Kidney capillary endothelial cell (primary cell): ENCODE results near the gene LENEP.
A peak's percentile ranks its signal among the peaks of the same experiment; 100 is the strongest.

Source experiments
- DNase-seq: peaks from one replicate; pipeline ENCODE4 v3.0.0-alpha.2; 2018; ENCODE audit warnings: low spot score

Gene LENEP, protein sequence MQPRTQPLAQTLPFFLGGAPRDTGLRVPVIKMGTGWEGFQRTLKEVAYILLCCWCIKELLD

DNA sequence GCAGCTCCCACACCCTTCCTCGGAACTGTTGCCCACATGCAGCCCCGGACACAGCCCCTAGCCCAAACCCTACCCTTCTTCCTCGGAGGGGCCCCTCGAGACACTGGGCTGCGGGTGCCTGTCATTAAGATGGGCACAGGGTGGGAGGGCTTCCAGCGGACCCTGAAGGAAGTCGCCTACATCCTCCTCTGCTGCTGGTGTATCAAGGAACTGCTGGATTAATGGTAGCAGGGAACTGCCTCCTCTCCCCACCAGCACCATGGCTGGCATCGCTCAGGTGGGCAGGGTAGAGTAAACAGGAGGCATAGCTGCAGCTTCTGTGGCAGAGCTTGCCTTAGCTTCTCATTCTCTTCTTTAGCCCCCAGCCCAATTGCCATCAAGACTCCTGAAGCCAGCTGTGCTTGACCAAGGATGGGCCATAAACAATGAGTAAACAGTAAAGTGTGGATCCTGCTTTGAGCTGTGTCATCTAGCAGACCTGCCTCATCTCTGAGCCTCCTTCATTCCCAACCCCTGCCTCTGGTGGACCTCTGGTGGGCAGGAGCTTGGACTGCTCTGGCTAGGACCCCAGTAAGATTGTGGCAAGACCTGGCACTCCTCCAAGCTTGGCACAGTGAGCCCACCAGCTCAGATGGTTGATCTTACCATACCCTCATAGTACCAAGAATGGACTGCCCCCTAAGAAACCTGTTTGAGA, at the start of gene LENEP:
Gene LENEP (plus strand): TSS at position 15 of the 697 bp plus-strand sequence. CDS start 22 bp downstream, at position 37.
- DNase-seq, result no peak

DNA sequence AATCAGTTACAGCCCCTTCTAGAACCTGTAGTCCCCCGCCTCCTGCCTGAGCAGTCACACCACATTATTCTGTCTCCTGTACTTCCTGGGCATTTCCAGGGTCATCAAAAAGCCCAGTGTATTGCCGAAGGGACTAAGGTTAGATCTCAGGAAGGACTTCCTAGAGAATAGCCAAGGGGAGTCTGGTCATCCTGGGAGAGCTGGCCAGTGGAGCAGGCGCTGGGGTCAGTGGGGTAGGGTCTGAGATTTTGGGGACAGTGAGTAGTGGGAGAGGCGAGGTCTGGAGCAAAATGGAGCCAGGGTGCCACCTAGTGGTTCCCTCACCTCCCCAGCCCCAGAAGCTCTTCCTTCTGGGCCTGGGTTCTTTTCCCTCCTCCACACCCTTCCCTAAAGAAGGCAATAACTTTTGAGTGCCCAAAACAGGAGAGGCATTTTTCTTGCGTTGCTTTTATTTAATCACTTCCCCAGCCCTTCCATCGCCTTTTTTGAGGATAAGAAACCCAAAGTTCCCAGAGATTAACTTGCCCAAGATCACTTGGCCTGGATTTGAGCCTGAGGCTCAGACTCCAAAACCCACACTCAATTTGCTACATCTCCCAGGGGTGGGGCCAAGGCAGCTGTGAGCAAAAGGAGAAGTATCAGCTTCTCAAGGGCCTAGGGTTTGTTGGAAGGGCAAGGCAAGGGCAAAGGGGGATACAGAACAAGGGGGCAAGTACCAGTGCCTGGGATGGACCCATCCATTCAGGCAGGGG, 49.6 kb upstream of the LENEP start:
- peak; percentile 29 for DNase-seq

DNA sequence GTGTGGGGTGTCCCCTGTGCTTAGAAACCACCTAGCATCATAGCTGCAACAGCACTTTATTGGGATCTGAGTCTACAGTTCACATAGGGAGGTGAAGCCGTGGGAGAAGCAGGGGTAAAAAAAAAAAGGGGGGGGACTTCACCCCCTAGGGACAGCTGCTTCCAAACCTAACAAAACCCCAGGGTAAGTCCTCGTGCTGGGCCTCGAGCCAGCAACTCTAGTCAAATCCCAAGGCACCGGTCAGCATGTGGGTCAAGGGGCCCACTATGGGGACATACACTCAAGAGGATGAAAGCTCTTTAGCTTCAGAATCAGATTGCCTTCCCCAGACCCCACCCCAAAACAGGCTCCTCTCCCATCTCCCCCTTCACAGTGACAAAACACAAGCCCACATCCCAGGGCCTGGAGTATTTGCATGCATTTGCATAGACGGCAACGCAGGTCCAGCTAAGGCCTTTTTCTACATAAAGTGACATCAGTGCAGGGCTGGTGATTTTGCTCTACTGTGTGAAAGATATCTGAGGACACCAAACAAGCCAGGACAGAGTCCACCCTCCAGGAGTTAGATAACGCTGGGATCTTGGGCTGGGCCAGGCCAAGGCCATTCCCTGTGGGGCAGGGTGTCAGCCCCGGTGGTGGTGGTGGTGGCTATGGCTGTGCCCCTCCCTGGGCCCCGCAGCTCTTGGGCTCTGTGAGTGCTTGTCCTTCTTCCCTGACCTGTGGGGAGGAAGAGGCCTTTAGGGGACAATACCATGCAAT, 48.8 kb upstream of the LENEP start:
- no peak for DNase-seq

GRCh38 chr1:154945160-154945961, 48.0 kb upstream of the LENEP start:
- DNase-seq, result no peak

DNA sequence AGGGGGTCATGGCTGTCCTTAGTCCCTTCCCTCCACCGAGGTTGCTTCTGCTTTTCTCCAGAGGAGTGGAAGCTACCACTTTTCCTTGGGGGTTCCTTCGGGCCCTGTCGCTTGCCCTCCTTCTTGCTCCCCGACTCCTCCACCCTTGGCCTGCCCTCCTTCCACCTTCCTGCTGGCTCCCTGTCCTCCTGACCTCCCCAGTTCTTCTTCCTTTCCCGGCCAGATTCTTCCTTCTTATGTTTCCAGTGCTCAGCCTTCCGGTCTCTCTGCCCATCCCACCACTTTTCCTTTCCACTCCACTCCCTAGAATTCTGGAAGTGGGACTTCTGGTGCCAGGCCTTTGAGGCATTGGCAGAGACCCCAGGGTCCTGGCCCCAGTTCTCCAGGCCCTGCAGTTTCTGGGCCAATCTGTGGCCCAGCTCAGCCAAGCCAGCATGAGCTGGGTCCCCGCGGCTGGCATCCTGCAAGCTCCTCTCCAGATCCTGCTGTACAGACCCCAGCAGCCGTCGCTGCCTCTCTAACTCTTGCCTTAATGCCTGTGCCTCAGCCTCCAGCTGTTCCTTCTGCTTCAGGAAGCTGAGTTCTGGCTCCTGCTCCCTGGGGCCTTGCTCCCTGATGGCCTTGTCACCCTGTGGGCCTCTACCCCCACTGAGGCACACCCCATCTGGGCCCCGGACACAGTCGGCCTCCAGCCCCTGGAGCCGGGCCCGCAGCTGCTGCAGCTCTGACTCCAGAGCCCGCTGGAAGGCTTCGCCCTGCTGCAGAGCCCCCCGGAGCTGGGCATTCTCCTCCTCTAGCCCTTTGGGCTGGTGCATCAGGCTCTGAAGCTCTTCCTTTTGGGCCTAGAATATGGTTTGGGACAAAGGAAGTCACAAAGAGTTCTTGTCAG, 47.2 kb upstream of the LENEP start:
- DNase-seq, result no peak

DNA sequence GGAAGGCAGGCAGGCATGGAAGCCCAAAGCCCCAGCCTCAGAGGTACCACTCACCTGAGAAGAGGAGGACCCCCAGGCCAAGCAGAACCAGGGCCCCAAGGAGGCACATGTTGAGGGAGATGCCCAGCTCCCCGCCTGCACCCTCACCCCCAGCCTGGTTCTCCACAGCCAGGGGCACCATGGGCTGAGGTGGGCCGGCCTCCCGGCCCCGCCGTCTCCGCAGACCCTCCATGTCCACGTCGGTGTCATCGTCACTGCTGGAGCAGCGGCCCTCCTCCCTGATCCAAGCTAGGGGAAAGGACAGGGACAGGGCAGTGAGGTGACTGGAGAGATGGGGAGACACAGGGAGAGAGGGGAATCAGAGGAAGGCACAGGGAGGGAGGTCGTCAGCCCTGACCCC, 45.3 kb upstream of the LENEP start:
- no peak for DNase-seq

GRCh38 chr1:154951901-154952657, 41.3 kb upstream of the LENEP start:
- no peak for DNase-seq

GRCh38 chr1:154952664-154953063, 40.7 kb upstream of the LENEP start:
- DNase-seq, result no peak

DNA sequence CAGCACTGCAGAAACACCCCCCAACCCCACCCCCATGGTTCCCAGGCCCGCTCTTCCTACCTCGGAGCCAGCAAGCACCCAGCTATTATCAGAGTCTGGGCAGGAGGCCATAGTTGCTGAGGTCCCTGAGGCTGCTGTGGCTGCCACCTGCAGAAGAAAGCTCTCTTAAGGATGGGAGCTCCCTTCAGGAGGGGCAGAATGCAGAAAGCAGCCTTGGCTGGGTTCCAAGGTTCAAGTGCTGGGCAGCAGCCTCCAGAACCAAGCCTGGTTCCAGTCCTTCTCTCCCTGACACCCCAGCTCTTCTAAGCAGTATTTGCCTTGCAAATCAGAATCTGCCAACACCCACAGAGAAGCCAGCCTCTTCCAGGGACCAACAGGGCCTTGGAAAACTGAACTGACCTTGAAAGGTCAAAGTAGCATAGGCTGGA, 39.8 kb upstream of the LENEP start:
- no peak for DNase-seq

GRCh38 chr1:154954541-154954940, 38.8 kb upstream of the LENEP start:
- DNase-seq, result no peak

DNA sequence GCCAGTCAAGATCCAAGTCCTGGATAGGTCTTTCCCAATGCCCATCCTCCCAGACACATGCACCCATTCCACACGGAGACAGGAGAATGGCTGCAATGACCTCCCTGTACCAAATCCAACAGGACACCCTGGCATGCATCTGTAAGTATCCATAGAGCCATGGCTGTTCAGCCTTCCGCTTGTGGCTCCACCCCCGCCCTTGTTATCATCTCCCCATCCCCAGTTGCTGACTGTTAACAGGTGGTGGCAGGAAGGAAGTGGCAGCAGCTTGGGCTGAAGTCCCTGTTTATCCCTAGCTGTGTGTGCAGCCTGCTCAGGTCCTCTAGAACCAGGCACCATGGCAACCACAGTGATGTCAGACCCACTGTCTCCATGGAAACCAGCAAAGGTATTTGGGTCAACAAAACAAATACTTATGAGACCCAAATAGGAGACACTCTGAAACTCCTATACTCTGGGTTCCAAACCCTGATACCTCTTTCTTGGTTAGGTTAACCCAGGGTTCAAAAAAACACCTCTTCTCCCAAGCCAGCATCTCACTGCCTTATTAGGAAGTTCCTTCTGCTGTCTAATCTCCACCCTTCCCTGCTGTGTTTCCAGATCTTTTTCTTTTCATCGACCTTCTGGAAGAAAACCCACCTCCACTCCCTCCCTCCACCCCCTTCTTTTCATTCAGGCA, 38.2 kb upstream of the LENEP start:
- peak; percentile 63 for DNase-seq

DNA sequence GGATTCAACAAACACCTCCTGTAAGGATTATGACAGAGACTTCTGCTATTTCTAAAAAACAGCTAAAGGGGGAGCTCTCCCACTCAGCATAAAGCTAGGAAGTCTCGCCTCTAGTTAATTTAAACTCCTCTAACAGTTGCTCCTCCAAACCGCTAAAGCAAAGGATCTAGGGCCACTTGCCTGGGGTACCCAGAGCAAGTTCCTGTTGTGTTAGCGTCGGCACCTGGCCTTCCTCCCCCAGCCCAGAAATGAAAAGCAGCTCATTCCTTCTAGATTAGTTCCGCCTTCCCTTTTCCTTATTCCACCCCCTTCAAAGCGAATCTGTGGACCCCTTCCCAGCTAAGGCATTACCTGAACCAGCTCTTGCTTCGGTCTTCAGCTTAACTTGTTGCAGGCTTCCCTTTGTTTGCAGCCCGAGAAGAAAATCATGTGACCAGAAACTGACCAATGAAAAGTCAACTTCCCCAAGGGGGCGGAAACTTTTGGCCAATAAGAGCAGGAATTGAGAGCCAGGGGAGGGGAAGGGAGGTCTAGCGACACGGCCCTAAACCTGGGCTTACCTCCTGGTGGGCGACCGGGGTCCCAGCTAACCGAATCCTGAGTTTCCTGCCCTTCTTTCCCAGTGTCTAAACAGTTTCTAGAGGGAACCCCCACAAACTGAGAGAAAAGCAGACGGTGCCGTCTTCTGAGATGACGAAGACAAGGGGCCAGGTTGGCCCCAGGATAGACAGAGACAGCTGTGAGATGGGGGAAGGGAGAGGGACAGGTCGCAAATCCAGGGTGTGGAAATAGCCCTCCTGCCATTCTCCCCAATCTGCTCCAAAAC, 37.5 kb upstream of the LENEP start, which contains the start of gene PBXIP1:
Gene PBXIP1 (minus strand): TSS at position 382 of the 826 bp plus-strand sequence. CDS start 2,378 bp downstream, outside the sequence.
- peak; percentile 84 for DNase-seq

DNA sequence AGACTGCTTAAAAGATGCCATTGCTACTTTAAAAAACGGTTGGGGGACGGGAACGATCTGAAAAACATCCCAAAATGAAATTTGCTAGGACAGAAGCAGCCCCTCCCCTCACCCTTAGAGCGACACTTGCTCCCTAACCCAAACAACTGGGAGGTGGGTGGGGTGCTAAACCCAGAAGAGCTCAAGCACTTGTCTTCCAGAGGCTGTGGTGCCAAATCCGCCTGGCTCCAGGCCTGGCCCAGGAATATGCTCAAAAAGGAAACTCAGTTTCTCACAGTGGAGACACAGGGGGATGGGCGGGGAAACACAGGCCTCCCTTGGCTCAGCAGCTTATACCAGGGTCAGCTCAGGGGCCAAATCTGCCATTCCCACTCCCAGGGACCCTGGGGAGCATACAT, 36.8 kb upstream of the LENEP start:
- no peak for DNase-seq

DNA sequence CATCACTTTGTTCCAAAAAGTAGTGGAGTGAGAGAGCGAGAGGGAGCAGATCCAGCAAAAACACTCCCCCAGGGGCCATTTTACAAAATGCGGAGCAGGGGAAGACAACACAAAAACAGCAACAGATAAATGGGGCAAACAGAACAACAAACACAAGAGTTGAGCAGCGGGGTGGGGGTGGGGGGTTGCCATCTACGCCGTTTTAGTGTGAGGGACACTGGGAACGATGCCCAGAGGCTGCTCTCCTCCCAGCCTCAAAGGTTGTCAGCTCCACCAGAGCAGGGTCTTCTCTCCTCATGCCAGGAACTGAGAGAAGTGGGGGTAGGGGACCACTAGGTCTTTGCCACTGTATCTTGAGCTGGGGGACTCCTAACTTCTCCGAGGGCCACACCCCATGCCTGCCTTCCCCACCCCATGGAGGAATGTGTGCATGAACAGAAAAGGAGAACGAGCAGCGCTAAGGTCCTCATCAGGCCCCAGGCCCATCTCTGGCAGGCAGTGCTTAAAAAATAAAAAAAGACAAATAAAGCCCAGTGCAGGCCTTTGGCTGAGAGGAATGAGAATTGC, 36.2 kb upstream of the LENEP start:
- no peak for DNase-seq

- DNase-seq, result no peak
These were observed 35.4 kb upstream of the LENEP start for GRCh38 chr1:154958036-154958435.

GRCh38 chr1:154958681-154959425, 34.5 kb upstream of the LENEP start:
- no peak for DNase-seq

GRCh38 chr1:154959426-154959780, 34.0 kb upstream of the LENEP start:
- no peak for DNase-seq
